HG03103 (cell line): Measurements from ENCODE around the gene FKBP1B.
"Not testable (repeated sequence)": the region's sequence is repeated elsewhere in the genome, so short reads cannot be mapped to it uniquely, and the experiment has no call there.

Experiments used
- ATAC-seq: cut with Tn5 transposase; IDR thresholded peaks from one replicate; pipeline ENCODE4 v1.9.1; 2021; ENCODE audit warnings: low read depth; ENCODE audit not compliant: unreplicated experiment

The FKBP1B gene

GRCh38 chr2:24095171-24095677, 45.7 kb downstream of the FKBP1B start:
- not testable (repeated sequence) for ATAC-seq

- ATAC-seq, result not testable (repeated sequence)
These were observed 51.2 kb downstream of the FKBP1B start for GRCh38 chr2:24100732-24101131.

GRCh38 chr2:24101992-24102391, 52.5 kb downstream of the FKBP1B start:
- no peak for ATAC-seq

- no peak for ATAC-seq
These were observed 53.1 kb downstream of the FKBP1B start for GRCh38 chr2:24102677-24103076.

- no peak for ATAC-seq
These were observed 54.6 kb downstream of the FKBP1B start for GRCh38 chr2:24104110-24104650.

- no peak for ATAC-seq
These were observed 55.4 kb downstream of the FKBP1B start for GRCh38 chr2:24104906-24105305.

- ATAC-seq, result no peak
These were observed 56.3 kb downstream of the FKBP1B start for GRCh38 chr2:24105816-24106215.

GRCh38 chr2:24106786-24107185, 57.2 kb downstream of the FKBP1B start:
- ATAC-seq, result no peak

- ATAC-seq, result no peak
These were observed 57.8 kb downstream of the FKBP1B start for GRCh38 chr2:24107336-24107735.

GRCh38 chr2:24109431-24109830, 59.9 kb downstream of the FKBP1B start:
- not testable (repeated sequence) for ATAC-seq

- no peak for ATAC-seq
These were observed 61.2 kb downstream of the FKBP1B start for GRCh38 chr2:24110660-24111303.

- no peak for ATAC-seq
These were observed 61.9 kb downstream of the FKBP1B start for GRCh38 chr2:24111407-24111901.
